H1 (cell line): Measurements from ENCODE around the gene MTERF2. TPM values are rescaled to one million over a fixed set of nuclear protein-coding genes. Genes with fewer than 3 reads are reported as not detected.

Source experiments
- CTCF ChIA-PET: fragments of 300-600 bp; sonication (Branson Sonifier 250); formaldehyde crosslinking; loops from one replicate; lab custom pipeline; 2021; ENCODE audit not compliant: partially characterized antibody; lab: Charles Lee
- POLR2A ChIA-PET: fragments of 300-600 bp; sonication (Branson Sonifier 250); formaldehyde crosslinking; loops from one replicate; lab custom pipeline; 2021; ENCODE audit warnings: inconsistent platforms; ENCODE audit not compliant: partially characterized antibody; lab: Charles Lee
- DNase-seq, 2 experiments: peaks; one replicate each; pipeline versions ENCODE4 v3.0.0 to v3.0.0-alpha.2; 2010 to 2022; ENCODE audit warnings: low spot score in 2 of 2, low read depth in 1 of 2, mixed read lengths in 1 of 2
- FAIRE-seq: peaks from 2 replicates; lab custom pipeline; 2011; peaks lifted over from hg19 to GRCh38; lab: Jason Lieb, UNC
- H2AFZ ChIP-seq: 2 replicates; pipeline ENCODE4 v1.8.1; 2012; ENCODE audit warnings: low read length, inconsistent platforms
- H2AK5ac ChIP-seq: 2 replicates; pipeline ENCODE4 v1.6.1; 2013; ENCODE audit warnings: low read depth, low read length
- H2BK120ac ChIP-seq: replicated peaks from 2 replicates; pipeline ENCODE3; 2013; ENCODE audit warnings: low read depth, low read length, inconsistent platforms
- H2BK12ac ChIP-seq: 2 replicates; pipeline ENCODE4 v1.6.1; 2013; ENCODE audit warnings: low read depth, low read length
- H2BK15ac ChIP-seq: 2 replicates; pipeline ENCODE4 v1.6.1; 2013; ENCODE audit warnings: low read length
- H2BK20ac ChIP-seq: 2 replicates; pipeline ENCODE4 v1.6.1; 2013; ENCODE audit warnings: low read length
- H2BK5ac ChIP-seq: 2 replicates; pipeline ENCODE4 v1.6.1; 2013; ENCODE audit warnings: low read depth, low read length
- H3K14ac ChIP-seq: 2 replicates; pipeline ENCODE4 v1.6.1; 2013; ENCODE audit warnings: inconsistent platforms; ENCODE audit not compliant: insufficient read length
- H3K18ac ChIP-seq: 2 replicates; pipeline ENCODE4 v1.6.1; 2013; ENCODE audit warnings: low read length; ENCODE audit errors: extremely low read depth
- H3K23ac ChIP-seq: 2 replicates; pipeline ENCODE4 v1.6.1; 2013; ENCODE audit warnings: inconsistent platforms; ENCODE audit not compliant: insufficient read length
- H3K23me2 ChIP-seq: 2 replicates; pipeline ENCODE4 v1.6.1; 2013; ENCODE audit warnings: low read depth, low read length
- H3K27ac ChIP-seq: 2 replicates; pipeline ENCODE4 v1.6.1; 2011; ENCODE audit warnings: low read depth, low read length, inconsistent platforms
- H3K27me3 ChIP-seq, 4 experiments: replicated peaks in 1 of 4; 1 replicate in 1 of 4; 2 replicates in 3 of 4; pipeline versions ENCODE4 v1.6.1 to v1.8.1; 2011 to 2013; ENCODE audit warnings: low read length in 3 of 4, mild to moderate bottlenecking in 3 of 4, inconsistent platforms in 2 of 4, mixed read lengths in 2 of 4, moderate library complexity in 1 of 4; ENCODE audit not compliant: control insufficient read depth in 3 of 4, insufficient read depth in 3 of 4; ENCODE audit errors: extremely low read depth in 1 of 4
- H3K36me3 ChIP-seq, 4 experiments: 2 replicates each; pipeline versions ENCODE4 v1.6.1 to v1.8.1; 2011 to 2013; ENCODE audit warnings: mild to moderate bottlenecking in 4 of 4, low read length in 3 of 4, moderate library complexity in 2 of 4, control low read depth in 1 of 4, inconsistent platforms in 1 of 4; ENCODE audit not compliant: insufficient read depth in 4 of 4, control insufficient read depth in 2 of 4
- H3K4ac ChIP-seq: replicated peaks from 2 replicates; pipeline ENCODE3; 2013; ENCODE audit warnings: low read length, low read depth, mixed read lengths, inconsistent platforms; ENCODE audit not compliant: insufficient read length
- H3K4me1 ChIP-seq, 4 experiments: replicated peaks in 1 of 4; 1 replicate in 1 of 4; 2 replicates in 3 of 4; pipeline versions ENCODE4 v1.6.1 to v1.8.1; 2011 to 2013; ENCODE audit warnings: low read length in 3 of 4, inconsistent platforms in 2 of 4, mixed read lengths in 1 of 4; ENCODE audit not compliant: insufficient read depth in 4 of 4, control insufficient read depth in 3 of 4
- H3K4me2 ChIP-seq, 2 experiments: 2 replicates each; pipeline versions ENCODE4 v1.6.1 to v1.8.1; 2011 to 2013; ENCODE audit warnings: low read depth in 2 of 2, low read length in 2 of 2, control low read depth in 1 of 2, inconsistent platforms in 1 of 2, mild to moderate bottlenecking in 1 of 2; ENCODE audit not compliant: insufficient read depth in 1 of 2
- H3K4me3 ChIP-seq, 4 experiments: fragments of 200-600, 300-600 bp in 1 of 4; sonication (generic), shearing (Covaris generic), sonication (Bioruptor Twin) in 1 of 4; 2 replicates each; pipeline versions ENCODE4 v1.5.1 to v1.8.1; 2011 to 2016; ENCODE audit warnings: low read length in 4 of 4, low read depth in 3 of 4, control low read depth in 2 of 4, inconsistent platforms in 2 of 4, mild to moderate bottlenecking in 2 of 4, mixed read lengths in 1 of 4, moderate library complexity in 1 of 4; ENCODE audit not compliant: insufficient read depth in 2 of 4; ENCODE audit errors: extremely low read depth in 1 of 4
- H3K56ac ChIP-seq: replicated peaks from 2 replicates; pipeline ENCODE3; 2013; ENCODE audit warnings: low read depth, mild to moderate bottlenecking, mixed read lengths, low read length, inconsistent platforms; ENCODE audit not compliant: insufficient read length
- H3K79me1 ChIP-seq: 2 replicates; pipeline ENCODE4 v1.6.1; 2013; ENCODE audit warnings: low read depth, low read length, control low read depth
- H3K79me2 ChIP-seq, 2 experiments: 2 replicates each; pipeline versions ENCODE4 v1.6.1 to v1.8.1; 2012 to 2013; ENCODE audit warnings: low read length in 2 of 2, mild to moderate bottlenecking in 2 of 2, inconsistent platforms in 1 of 2; ENCODE audit not compliant: insufficient read depth in 2 of 2, control insufficient read depth in 1 of 2
- H3K9ac ChIP-seq, 4 experiments: replicated peaks in 1 of 4; 1 replicate in 1 of 4; 2 replicates in 3 of 4; pipeline versions ENCODE4 v1.6.1 to v1.8.1; 2011 to 2013; ENCODE audit warnings: low read depth in 3 of 4, low read length in 3 of 4, control low read depth in 2 of 4, mild to moderate bottlenecking in 2 of 4, moderate library complexity in 2 of 4, inconsistent platforms in 1 of 4; ENCODE audit errors: extremely low read depth in 1 of 4
- H3K9me3 ChIP-seq, 2 experiments: 2 replicates each; pipeline versions ENCODE4 v1.6.1 to v1.8.1; 2012 to 2013; ENCODE audit warnings: mild to moderate bottlenecking in 2 of 2, moderate library complexity in 2 of 2, control low read depth in 1 of 2, inconsistent platforms in 1 of 2, low read depth in 1 of 2, low read length in 1 of 2, mixed read lengths in 1 of 2; ENCODE audit not compliant: insufficient read depth in 2 of 2
- H4K20me1 ChIP-seq, 2 experiments: replicated peaks in 1 of 2; 2 replicates each; pipeline versions ENCODE3 to v1.8.1; 2011 to 2013; ENCODE audit warnings: inconsistent platforms in 2 of 2, low read length in 2 of 2, mild to moderate bottlenecking in 1 of 2; ENCODE audit not compliant: insufficient read depth in 2 of 2, control insufficient read depth in 1 of 2
- H4K5ac ChIP-seq: 2 replicates; pipeline ENCODE4 v1.6.1; 2013; ENCODE audit warnings: low read length, low read depth, mixed read lengths, inconsistent platforms; ENCODE audit not compliant: insufficient read length
- H4K8ac ChIP-seq: 2 replicates; pipeline ENCODE4 v1.8.0; 2013; ENCODE audit warnings: mild to moderate bottlenecking, moderate library complexity, low read length, inconsistent platforms; ENCODE audit not compliant: insufficient read depth; ENCODE audit errors: extremely low read depth
- H4K91ac ChIP-seq: replicated peaks from 2 replicates; pipeline ENCODE3; 2013; ENCODE audit warnings: low read length, mixed read lengths, inconsistent platforms; ENCODE audit not compliant: insufficient read length
- BCL11A ChIP-seq, 2 experiments: IDR thresholded peaks; one replicate each; pipeline ENCODE4 v1.6.1; 2011; ENCODE audit warnings: low read depth in 2 of 2, low read length in 2 of 2, mild to moderate bottlenecking in 2 of 2
- BRCA1 ChIP-seq: IDR thresholded peaks from 2 replicates; pipeline ENCODE4 v1.6.1; 2012; ENCODE audit warnings: low read depth, low read length, improper control_type of control experiment
- CTBP2 ChIP-seq: IDR thresholded peaks from 2 replicates; pipeline ENCODE4 v1.7.0; 2011; ENCODE audit warnings: borderline replicate concordance, mild to moderate bottlenecking, moderate library complexity, mixed read lengths, low read length; ENCODE audit not compliant: insufficient read depth, insufficient read length
- FOSL1 ChIP-seq: IDR thresholded peaks from 2 replicates; pipeline ENCODE4 v1.6.1; 2011; ENCODE audit warnings: mild to moderate bottlenecking, low read depth, low read length, moderate library complexity; ENCODE audit not compliant: insufficient read depth
- HDAC2 ChIP-seq, 2 experiments: fragments of 300-600 bp in 1 of 2; sonication (generic) in 1 of 2; IDR thresholded peaks; 2 replicates each; pipeline ENCODE4 v1.6.1; 2011 to 2012; ENCODE audit warnings: low read depth in 2 of 2, low read length in 2 of 2, mild to moderate bottlenecking in 2 of 2, moderate library complexity in 2 of 2, borderline replicate concordance in 1 of 2, inconsistent platforms in 1 of 2
- KDM1A ChIP-seq: fragments of 200-600, 300-600 bp; sonication (generic); IDR thresholded peaks from 2 replicates; pipeline ENCODE4 v1.7.1; 2016; ENCODE audit warnings: mild to moderate bottlenecking, low read length, borderline replicate concordance
- POLR2AphosphoS5 ChIP-seq: IDR thresholded peaks from 2 replicates; pipeline ENCODE4 v1.6.1; 2011; ENCODE audit warnings: low read depth, low read length
- POU5F1 ChIP-seq: IDR thresholded peaks from 2 replicates; pipeline ENCODE4 v1.6.1; 2011; ENCODE audit warnings: low read depth, mild to moderate bottlenecking, low read length, moderate library complexity
- SAP30 ChIP-seq: fragments of 300-600 bp; sonication (generic); IDR thresholded peaks from 2 replicates; pipeline ENCODE4 v1.7.1; 2012; ENCODE audit warnings: low read length, moderate library complexity, mild to moderate bottlenecking, inconsistent platforms; ENCODE audit not compliant: insufficient read depth, insufficient replicate concordance
- SIX5 ChIP-seq: IDR thresholded peaks from 2 replicates; pipeline ENCODE4 v1.6.1; 2011; ENCODE audit warnings: mild to moderate bottlenecking, low read depth, low read length
- SP1 ChIP-seq: IDR thresholded peaks from 2 replicates; pipeline ENCODE4 v1.6.1; 2011; ENCODE audit warnings: low read depth, low read length
- TAF1 ChIP-seq: IDR thresholded peaks from 2 replicates; pipeline ENCODE4 v1.6.1; 2011; ENCODE audit warnings: mild to moderate bottlenecking, low read depth, low read length
- TAF7 ChIP-seq: optimal IDR thresholded peaks from 2 replicates; pipeline ENCODE3; 2011; ENCODE audit warnings: low read depth, mild to moderate bottlenecking, inconsistent platforms, low read length, moderate library complexity, borderline replicate concordance
- TEAD4 ChIP-seq: IDR thresholded peaks from 2 replicates; pipeline ENCODE4 v1.6.1; 2012; ENCODE audit warnings: low read depth, low read length, inconsistent platforms, mixed read lengths
- WGBS, 2 experiments: shearing (Covaris generic) in 1 of 2; methylation state at CpG; one replicate each; pipeline versions ENCODE4 v1.1.6 to v1.1.7; 2013 to 2015; ENCODE audit warnings: low lambda C conversion rate in 2 of 2, mixed read lengths in 2 of 2, inconsistent platforms in 1 of 2, low coverage in 1 of 2, missing lambda C conversion rate in 1 of 2; ENCODE audit not compliant: insufficient replicate concordance in 2 of 2, insufficient coverage in 1 of 2, insufficient read length in 1 of 2; ENCODE audit errors: extremely low coverage in 1 of 2, missing lambda C conversion rate in 1 of 2; 5-methylcytosine and 5-hydroxymethylcytosine counted together
- polyA plus RNA-seq, 7 experiments: library from polyadenylated mRNA; depleted of rRNA in 3 of 7; stranded (reverse) in 5 of 7; unstranded in 2 of 7; fragments of >200 nt in 5 of 7; fragments of 200-250 nt in 2 of 7; gene quantifications; 1 replicate in 5 of 7; 2 replicates in 1 of 7; 4 replicates in 1 of 7; pipeline versions ENCODE4 v1.2.1 to v1.2.3, GENCODE V29; 2011 to 2013; ENCODE audit warnings: missing spikeins in 2 of 7, mixed read lengths in 2 of 7
- total RNA-seq: library from RNA; stranded (reverse); fragmentation: NEBNext Ultra II Directional; extraction: Animal tissue kit (Norgen Biotek cat#: 25700); gene quantifications from 2 replicates; pipeline ENCODE4 v1.2.1, GENCODE V29; 2021

MTERF2 gene
- total and polyA plus RNA-seq, 2 of the 8 experiments (the other 6 are each of a cell fraction or from before 2014, with no cell fraction given): 2.8 to 7.1 TPM

DNA sequence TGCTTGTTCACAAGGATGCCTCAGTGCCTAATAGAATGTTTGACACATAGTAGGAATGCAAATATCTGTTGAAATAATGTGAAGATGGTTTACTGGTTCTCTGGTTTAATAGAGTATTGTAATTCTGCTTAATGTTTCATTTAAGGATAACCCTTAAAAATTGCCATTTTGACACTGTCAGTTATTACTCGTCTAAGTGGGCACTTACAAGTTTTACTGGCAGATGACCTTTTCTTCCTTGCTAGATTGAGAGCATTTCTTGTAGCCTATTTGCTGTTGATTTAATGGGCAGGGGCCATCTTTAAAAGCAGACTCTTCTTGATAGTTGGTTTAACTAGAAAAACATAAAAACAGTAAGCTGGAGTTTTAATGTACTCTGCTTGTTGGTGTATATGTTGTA lies 29.4 kb downstream of the MTERF2 start:
- Histone ChIP-seq H3K79me2 (peaks cover 0 to 13% of the 10 kb centered on the region in 2 experiments; a peak in 2 of 4 replicates), H3K4me2 (peak overlapping the region; percentile 82 to 84; a peak in 2 of 4 replicates), H3K23ac (no peak overlapping the region), H3K14ac (no peak overlapping the region), H4K20me1 (peaks cover 0 to 2% of the 10 kb centered on the region in 2 experiments), H3K36me3 (no peaks in the 10 kb centered on the region), H4K91ac (no peak overlapping the region), H2BK5ac (no peak overlapping the region), H2AFZ (no peak overlapping the region), H4K5ac (no peak overlapping the region), H2BK120ac (no peak overlapping the region), H3K27ac (no peak overlapping the region), H3K56ac (no peak overlapping the region), H3K4me1 (0 out of 7 replicates have a peak, but pooled peaks cover 0 to 3% (median 0%) of the 10 kb centered on the region in 4 experiments), H2BK12ac (no peak overlapping the region), H2BK15ac (no peak overlapping the region), H3K27me3 (peaks cover 0 to 12% (median 8%) of the 10 kb centered on the region in 4 experiments; a peak in 6 of 7 replicates), H2BK20ac (no peak overlapping the region), H3K23me2 (peaks cover 12% of the 10 kb centered on the region), H3K9ac (no peak overlapping the region), H3K79me1 (no peaks in the 10 kb centered on the region; the same call in 1 of the 2 replicates), H2AK5ac (no peak overlapping the region), H3K18ac (no peak overlapping the region), H4K8ac (no peak overlapping the region), H3K9me3 (no peaks in the 10 kb centered on the region), H3K4ac (no peak overlapping the region), H3K4me3 (peak overlapping the region in 1 of 4 experiments; percentile 76; a peak in 2 of 8 replicates)
- 87% methylated on average over 1 of the region's 1 CpG; no CpG with 5 or more reads in 1 of the 2 experiments for WGBS, 2 experiments
- no peak for FAIRE-seq
- POLR2A ChIA-PET: interaction anchor here (0.5 to 1.4 kb wide), 2 partner anchors 13 to 48 kb away, joined by 4 read pairs; no protein-coding TSS in a partner anchor
- no peak for DNase-seq
- CTCF ChIA-PET: no interaction called here
- TF ChIP-seq HDAC2 (IDR thresholded peaks at IDR 0.05; ENCODE audit: borderline replicate concordance in 1 of 2, low read depth in 2 of 2, low read length in 2 of 2): no peak
- TF ChIP-seq TAF7: no peak
- TF ChIP-seq TAF1: no peak
- TF ChIP-seq FOSL1: no peak
- TF ChIP-seq BRCA1: no peak
- TF ChIP-seq SAP30: no peak
- no peak for TF ChIP-seq POU5F1
- no peak for TF ChIP-seq TEAD4
- no peak for TF ChIP-seq KDM1A
- no peak for TF ChIP-seq SIX5
- no peak for TF ChIP-seq CTBP2
- no peak for TF ChIP-seq BCL11A (IDR thresholded peaks at IDR 0.05; ENCODE audit: low read depth in 2 of 2, low read length in 2 of 2)
- TF ChIP-seq SP1: no peak
- no peak for TF ChIP-seq POLR2AphosphoS5
